IMR-90 (cell line): ENCODE measurements around the gene TLR3.

Experiments used
- BHLHE40 ChIP-seq: fragments of 150-350 bp; IDR thresholded peaks from 2 replicates; pipeline ENCODE4 v1.6.1; 2016; ENCODE audit warnings: mild to moderate bottlenecking, low read depth, low read length
- CEBPB ChIP-seq: IDR thresholded peaks from 2 replicates; pipeline ENCODE4 v1.6.1; 2012; ENCODE audit warnings: low read depth, low read length, improper control_type of control experiment
- MAFK ChIP-seq: IDR thresholded peaks from 2 replicates; pipeline ENCODE4 v1.6.1; 2012; ENCODE audit warnings: low read depth, low read length, improper control_type of control experiment
- MAZ ChIP-seq: IDR thresholded peaks from 2 replicates; pipeline ENCODE4 v1.6.1; 2012; ENCODE audit warnings: low read depth, mild to moderate bottlenecking, low read length, improper control_type of control experiment, moderate library complexity, borderline replicate concordance
- MXI1 ChIP-seq: IDR thresholded peaks from 2 replicates; pipeline ENCODE4 v1.6.1; 2012; ENCODE audit warnings: low read depth, mild to moderate bottlenecking, low read length, moderate library complexity, borderline replicate concordance
- NFE2L2 ChIP-seq: fragments of 150-350 bp; IDR thresholded peaks from 2 replicates; pipeline ENCODE4 v1.6.1; 2016; ENCODE audit warnings: low read depth, mild to moderate bottlenecking, low read length
- POLR2A ChIP-seq: IDR thresholded peaks from 2 replicates; pipeline ENCODE4 v1.6.1; 2012; ENCODE audit warnings: mild to moderate bottlenecking, low read depth, low read length
- RAD21 ChIP-seq: IDR thresholded peaks from 2 replicates; pipeline ENCODE4 v1.6.1; 2012; ENCODE audit warnings: low read length, improper control_type of control experiment
- RCOR1 ChIP-seq: IDR thresholded peaks from 2 replicates; pipeline ENCODE4 v1.6.1; 2012; ENCODE audit warnings: mild to moderate bottlenecking, low read length, improper control_type of control experiment; ENCODE audit not compliant: insufficient replicate concordance
- RFX5 ChIP-seq: IDR thresholded peaks from 2 replicates; pipeline ENCODE4 v1.8.0; 2012; ENCODE audit warnings: low read depth, mild to moderate bottlenecking, low read length, moderate library complexity
- SMC3 ChIP-seq: fragments of 150-350 bp; IDR thresholded peaks from 2 replicates; pipeline ENCODE4 v1.6.1; 2016; ENCODE audit warnings: low read depth, mild to moderate bottlenecking, antibody characterized with exemption, low read length, moderate library complexity
- TF ChIP-seq, protein P1 (sequence below): conservative IDR thresholded peaks from 2 replicates; pipeline ENCODE4 v1.5.1; 2012; ENCODE audit warnings: mild to moderate bottlenecking, low read depth, low read length, improper control_type of control experiment
- TF ChIP-seq, protein P2 (sequence below): fragments of 150-350 bp; IDR thresholded peaks from 2 replicates; pipeline ENCODE4 v1.6.1; 2017; ENCODE audit warnings: mild to moderate bottlenecking, antibody characterized with exemption, low read length, low read depth
- TF ChIP-seq, protein P3 (sequence below): fragments of 150-350 bp; IDR thresholded peaks from 2 replicates; pipeline ENCODE4 v1.6.1; 2016; ENCODE audit warnings: low read depth, mild to moderate bottlenecking, low read length, moderate library complexity, borderline replicate concordance

DNA sequence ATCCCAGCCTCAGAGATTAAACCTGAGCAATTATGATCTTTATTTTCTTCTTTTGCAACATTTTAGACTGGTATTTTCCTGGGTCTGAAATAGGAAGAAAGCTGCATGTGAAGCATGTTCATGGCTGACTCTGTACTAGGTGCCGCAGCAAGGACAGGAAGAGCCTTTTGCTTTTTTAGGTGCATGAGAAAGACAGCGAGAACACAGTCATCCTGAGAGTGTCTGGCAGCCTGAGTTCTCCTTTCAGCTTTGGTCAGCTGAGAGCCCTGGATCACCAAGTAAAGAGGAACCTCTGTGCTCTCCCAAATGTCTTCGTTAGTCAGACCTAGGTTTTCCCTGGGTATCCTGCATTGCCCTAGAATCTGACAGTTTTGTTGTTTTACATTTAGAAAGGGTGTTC, 65.3 kb downstream of the TLR3 start:
- TF ChIP-seq POLR2A (no peak), SMC3 (no peak), MXI1 (no peak), CEBPB (no peak), RFX5 (no peak), NFE2L2 (no peak), RAD21 (no peak), MAZ (no peak), RCOR1 (no peak), MAFK (no peak), BHLHE40 (no peak)
- TF ChIP-seq, protein P1, sequence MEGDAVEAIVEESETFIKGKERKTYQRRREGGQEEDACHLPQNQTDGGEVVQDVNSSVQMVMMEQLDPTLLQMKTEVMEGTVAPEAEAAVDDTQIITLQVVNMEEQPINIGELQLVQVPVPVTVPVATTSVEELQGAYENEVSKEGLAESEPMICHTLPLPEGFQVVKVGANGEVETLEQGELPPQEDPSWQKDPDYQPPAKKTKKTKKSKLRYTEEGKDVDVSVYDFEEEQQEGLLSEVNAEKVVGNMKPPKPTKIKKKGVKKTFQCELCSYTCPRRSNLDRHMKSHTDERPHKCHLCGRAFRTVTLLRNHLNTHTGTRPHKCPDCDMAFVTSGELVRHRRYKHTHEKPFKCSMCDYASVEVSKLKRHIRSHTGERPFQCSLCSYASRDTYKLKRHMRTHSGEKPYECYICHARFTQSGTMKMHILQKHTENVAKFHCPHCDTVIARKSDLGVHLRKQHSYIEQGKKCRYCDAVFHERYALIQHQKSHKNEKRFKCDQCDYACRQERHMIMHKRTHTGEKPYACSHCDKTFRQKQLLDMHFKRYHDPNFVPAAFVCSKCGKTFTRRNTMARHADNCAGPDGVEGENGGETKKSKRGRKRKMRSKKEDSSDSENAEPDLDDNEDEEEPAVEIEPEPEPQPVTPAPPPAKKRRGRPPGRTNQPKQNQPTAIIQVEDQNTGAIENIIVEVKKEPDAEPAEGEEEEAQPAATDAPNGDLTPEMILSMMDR = no peak
- TF ChIP-seq, protein P2, sequence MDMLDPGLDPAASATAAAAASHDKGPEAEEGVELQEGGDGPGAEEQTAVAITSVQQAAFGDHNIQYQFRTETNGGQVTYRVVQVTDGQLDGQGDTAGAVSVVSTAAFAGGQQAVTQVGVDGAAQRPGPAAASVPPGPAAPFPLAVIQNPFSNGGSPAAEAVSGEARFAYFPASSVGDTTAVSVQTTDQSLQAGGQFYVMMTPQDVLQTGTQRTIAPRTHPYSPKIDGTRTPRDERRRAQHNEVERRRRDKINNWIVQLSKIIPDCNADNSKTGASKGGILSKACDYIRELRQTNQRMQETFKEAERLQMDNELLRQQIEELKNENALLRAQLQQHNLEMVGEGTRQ = no peak
- TF ChIP-seq, protein P3, sequence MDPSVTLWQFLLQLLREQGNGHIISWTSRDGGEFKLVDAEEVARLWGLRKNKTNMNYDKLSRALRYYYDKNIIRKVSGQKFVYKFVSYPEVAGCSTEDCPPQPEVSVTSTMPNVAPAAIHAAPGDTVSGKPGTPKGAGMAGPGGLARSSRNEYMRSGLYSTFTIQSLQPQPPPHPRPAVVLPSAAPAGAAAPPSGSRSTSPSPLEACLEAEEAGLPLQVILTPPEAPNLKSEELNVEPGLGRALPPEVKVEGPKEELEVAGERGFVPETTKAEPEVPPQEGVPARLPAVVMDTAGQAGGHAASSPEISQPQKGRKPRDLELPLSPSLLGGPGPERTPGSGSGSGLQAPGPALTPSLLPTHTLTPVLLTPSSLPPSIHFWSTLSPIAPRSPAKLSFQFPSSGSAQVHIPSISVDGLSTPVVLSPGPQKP = no peak
